Gastrocnemius medialis (tissue), 4 donors: ENCODE results near the gene ZNF579. TPM values are rescaled to one million over a fixed set of nuclear protein-coding genes. Genes with fewer than 3 reads are reported as not detected.
A peak's percentile ranks its signal among the peaks of the same experiment; 100 is the strongest.

ENCODE experiments used
- ATAC-seq, 2 donors: fragments of 150-250 bp; one replicate each; pipeline ENCODE4 v1.9.1; 2016
- DNase-seq, 2 donors: peaks; one replicate each; pipeline ENCODE4 v3.0.0-alpha.2; 2019
- H3K27ac ChIP-seq, 4 donors: fragments of 200-600 bp; sonication (generic); 1 replicate in 1 of 4; 2 replicates in 3 of 4; pipeline ENCODE4 v1.5.1; 2016 to 2018; ENCODE audit warnings: mild to moderate bottlenecking in 2 of 4, moderate library complexity in 1 of 4
- H3K27me3 ChIP-seq, 3 donors: fragments of 200-600 bp; sonication (generic) in 2 of 3; 1 replicate in 1 of 3; 2 replicates in 2 of 3; pipeline versions ENCODE4 v1.5.1 to v1.6.0; 2016 to 2019; ENCODE audit warnings: mild to moderate bottlenecking in 1 of 3, moderate library complexity in 1 of 3
- H3K36me3 ChIP-seq, 2 donors: fragments of 200-600 bp; sonication (generic) in 1 of 2; one replicate each; pipeline ENCODE4 v1.5.1; 2017 to 2018
- H3K4me1 ChIP-seq, 2 donors: fragments of 200-600 bp; sonication (generic) in 1 of 2; one replicate each; pipeline ENCODE4 v1.5.1; 2016 to 2017; ENCODE audit warnings: mild to moderate bottlenecking in 2 of 2
- H3K4me3 ChIP-seq, 4 donors: fragments of 200-600 bp; sonication (generic) in 3 of 4; 1 replicate in 1 of 4; 2 replicates in 3 of 4; pipeline ENCODE4 v1.5.1; 2016 to 2019; ENCODE audit warnings: mild to moderate bottlenecking in 2 of 4
- H3K9me3 ChIP-seq, 3 donors: fragments of 200-600 bp; sonication (generic) in 2 of 3; 1 replicate in 1 of 3; 2 replicates in 2 of 3; pipeline ENCODE4 v1.5.1; 2016 to 2019
- CTCF ChIP-seq, 5 experiments: fragments of 450-650 bp in 3 of 5; fragments of 200-600 bp in 2 of 5; sonication (generic) in 2 of 5; IDR thresholded peaks in 4 of 5; conservative IDR thresholded peaks in 1 of 5; 1 replicate in 4 of 5; 2 replicates in 1 of 5; pipeline ENCODE4 v1.5.1; 2016 to 2019; ENCODE audit warnings: antibody characterized with exemption in 5 of 5, mild to moderate bottlenecking in 3 of 5, moderate library complexity in 3 of 5
- POLR2A ChIP-seq, 2 donors: fragments of 450-650 bp; IDR thresholded peaks; one replicate each; pipeline ENCODE4 v1.6.1; 2017; ENCODE audit warnings: antibody characterized with exemption in 2 of 2, mild to moderate bottlenecking in 2 of 2, moderate library complexity in 2 of 2
- in situ Hi-C, 4 donors: fragments of 200-750 bp; cut with MboI; loops; one replicate each; pipeline versions ENCODE4 v1.15.0 to v1.8.0; 2017; ENCODE audit warnings: low sequenced_read_pairs in 4 of 4
- intact Hi-C: fragments of 100-400 bp; cut with DNase I; formaldehyde crosslinking; loops from one replicate; pipeline ENCODE4 v1.15.1; 2023; ENCODE audit warnings: low total_unique reads
- total RNA-seq, 4 donors: library from RNA; depleted of rRNA; stranded (reverse); fragments of >200 nt; gene quantifications; one replicate each; pipeline versions ENCODE4 v1.1.0 to v1.2.3, GENCODE V29; 2016

Gene ZNF579
- total RNA-seq, 4 donors from 2014 or later = 15.0 to 19.3 (median 16.8) TPM

GRCh38 chr19:55537741-55538111 lies 42.9 kb downstream of the ZNF579 start:
- intact Hi-C loops = no loop called here
- Histone ChIP-seq H3K4me3 (no peak overlapping the region), H3K27ac (no peak overlapping the region), H3K36me3 (no peaks in the 10 kb centered on the region), H3K27me3 (no peaks in the 10 kb centered on the region), H3K9me3 (no peaks in the 10 kb centered on the region), H3K4me1 (peaks cover 0 to 9% of the 10 kb centered on the region in 2 donors)
- TF ChIP-seq CTCF (IDR thresholded peaks at IDR 0.05 in 4 of 5, conservative IDR thresholded peaks at IDR 0.05 in 1 of 5) (no peak), POLR2A (IDR thresholded peaks at IDR 0.05) (no peak)
- no peak for ATAC-seq
- no peak for DNase-seq
- in situ Hi-C loops = no loop called here

- Histone ChIP-seq H3K9me3 (no peaks in the 10 kb centered on the region), H3K4me3 (no peak within 1 kb of the TSS), H3K27ac (no peak within 1 kb of the TSS), H3K36me3 (no peaks in the 10 kb centered on the region), H3K4me1 (peaks cover 0 to 9% of the 10 kb centered on the region in 2 donors), H3K27me3 (no peaks in the 10 kb centered on the region)
- in situ Hi-C loops (no loop called here), intact Hi-C loops (no loop called here)
- TF ChIP-seq POLR2A (IDR thresholded peaks at IDR 0.05) (no peak), CTCF (IDR thresholded peaks at IDR 0.05 in 4 of 5, conservative IDR thresholded peaks at IDR 0.05 in 1 of 5) (peak in 3 of 5 experiments; percentile 17 to 39 (median 33))
- DNase-seq (no peak), ATAC-seq (no peak)
Measured at GRCh38 chr19:55536951-55537740, 43.5 kb downstream of the ZNF579 start, which contains the start of gene SBK2. Gene SBK2 (minus strand): TSS chr19:55537133. CDS start chr19:55536294, 839 bp downstream.

- Histone ChIP-seq H3K9me3 (no peaks in the 10 kb centered on the region), H3K27me3 (no peaks in the 10 kb centered on the region), H3K27ac (no peak overlapping the region), H3K4me1 (peaks cover 0 to 9% of the 10 kb centered on the region in 2 donors), H3K4me3 (no peak overlapping the region), H3K36me3 (no peaks in the 10 kb centered on the region)
- TF ChIP-seq CTCF (IDR thresholded peaks at IDR 0.05 in 4 of 5, conservative IDR thresholded peaks at IDR 0.05 in 1 of 5) (no peak), POLR2A (IDR thresholded peaks at IDR 0.05) (no peak)
- intact Hi-C loops (no loop called here), in situ Hi-C loops (no loop called here)
- DNase-seq (no peak), ATAC-seq (no peak)
Measured at GRCh38 chr19:55536366-55536765, 44.3 kb downstream of the ZNF579 start.

- no peaks in the 10 kb centered on the region for H3K9me3 ChIP-seq
- intact Hi-C loops = no loop called here
- no peak overlapping the region for H3K27ac ChIP-seq
- in situ Hi-C loops = no loop called here
- no peaks in the 10 kb centered on the region for H3K36me3 ChIP-seq
- DNase-seq (no peak), ATAC-seq (no peak)
- no peak overlapping the region for H3K4me3 ChIP-seq
- no peaks in the 10 kb centered on the region for H3K27me3 ChIP-seq
- peaks cover 0 to 8% of the 10 kb centered on the region in 2 donors for H3K4me1 ChIP-seq
- no peak for TF ChIP-seq CTCF (IDR thresholded peaks at IDR 0.05 in 4 of 5, conservative IDR thresholded peaks at IDR 0.05 in 1 of 5)
- no peak for TF ChIP-seq POLR2A (IDR thresholded peaks at IDR 0.05)
Measured at GRCh38 chr19:55535965-55536350, 44.7 kb downstream of the ZNF579 start.
